Astrocyte (in vitro differentiated cells and primary cell): ENCODE measurements around the gene KRTAP4-1. TPM values are rescaled to one million over a fixed set of nuclear protein-coding genes. Genes with fewer than 3 reads are reported as not detected.
A peak's percentile ranks its signal among the peaks of the same experiment; 100 is the strongest.

Source experiments
- DNase-seq: peaks from one replicate; pipeline ENCODE4 v3.0.0-alpha.2; 2010; ENCODE audit warnings: low read depth
- FAIRE-seq: peaks from 2 replicates; lab custom pipeline; 2011; peaks lifted over from hg19 to GRCh38; lab: Jason Lieb, UNC
- H2AFZ ChIP-seq: 2 replicates; pipeline ENCODE4 v1.6.0; 2012; ENCODE audit warnings: low read depth, low read length, inconsistent platforms
- H3K27ac ChIP-seq: 2 replicates; pipeline ENCODE4 v1.5.1; 2011; ENCODE audit warnings: low read depth, low read length, inconsistent platforms
- H3K27me3 ChIP-seq: 2 replicates; pipeline ENCODE4 v1.6.0; 2011; ENCODE audit warnings: low read length, inconsistent platforms; ENCODE audit not compliant: insufficient read depth
- H3K36me3 ChIP-seq: 2 replicates; pipeline ENCODE4 v1.5.1; 2011; ENCODE audit warnings: low read length, inconsistent platforms; ENCODE audit not compliant: insufficient read depth
- H3K4me1 ChIP-seq: 2 replicates; pipeline ENCODE4 v1.5.1; 2011; ENCODE audit warnings: low read length, inconsistent platforms; ENCODE audit not compliant: insufficient read depth
- H3K4me2 ChIP-seq: 2 replicates; pipeline ENCODE4 v1.6.0; 2012; ENCODE audit warnings: low read length, inconsistent platforms
- H3K4me3 ChIP-seq: 2 replicates; pipeline ENCODE4 v1.5.1; 2011; ENCODE audit warnings: low read depth, mild to moderate bottlenecking, low read length, inconsistent platforms; ENCODE audit not compliant: insufficient read depth
- H3K79me2 ChIP-seq: 2 replicates; pipeline ENCODE4 v1.6.0; 2012; ENCODE audit warnings: mild to moderate bottlenecking, low read length, inconsistent platforms; ENCODE audit not compliant: insufficient read depth
- H3K9ac ChIP-seq: 2 replicates; pipeline ENCODE4 v1.6.0; 2012; ENCODE audit warnings: mild to moderate bottlenecking, low read length, inconsistent platforms
- H3K9me3 ChIP-seq: 2 replicates; pipeline ENCODE4 v1.5.1; 2012; ENCODE audit warnings: low read depth, mild to moderate bottlenecking, low read length, inconsistent platforms; ENCODE audit not compliant: insufficient read depth
- H4K20me1 ChIP-seq: 2 replicates; pipeline ENCODE4 v1.6.0; 2012; ENCODE audit warnings: low read length, inconsistent platforms; ENCODE audit not compliant: insufficient read depth
- H3K27ac Mint-ChIP-seq: one replicate; pipeline ENCODE4 v1.8.0; 2021; ENCODE audit warnings: mild to moderate bottlenecking, mixed read lengths; ENCODE audit not compliant: unreplicated experiment
- H3K27me3 Mint-ChIP-seq: one replicate; pipeline ENCODE4 v1.8.0; 2021; ENCODE audit warnings: low read depth, mixed read lengths; ENCODE audit not compliant: unreplicated experiment
- H3K36me3 Mint-ChIP-seq: one replicate; pipeline ENCODE4 v1.8.0; 2021; ENCODE audit warnings: low read depth, mixed read lengths; ENCODE audit not compliant: unreplicated experiment
- H3K4me1 Mint-ChIP-seq: one replicate; pipeline ENCODE4 v1.8.0; 2021; ENCODE audit warnings: low read depth, mixed read lengths; ENCODE audit not compliant: unreplicated experiment
- H3K4me3 Mint-ChIP-seq: one replicate; pipeline ENCODE4 v1.8.0; 2021; ENCODE audit warnings: mild to moderate bottlenecking, moderate library complexity, mixed read lengths; ENCODE audit not compliant: unreplicated experiment
- H3K9me3 Mint-ChIP-seq: one replicate; pipeline ENCODE4 v1.8.0; 2021; ENCODE audit warnings: mild to moderate bottlenecking, mixed read lengths; ENCODE audit not compliant: unreplicated experiment
- CTCF ChIP-seq: IDR thresholded peaks from 2 replicates; pipeline ENCODE4 v1.5.1; 2011; ENCODE audit warnings: low read depth, mild to moderate bottlenecking, inconsistent platforms, low read length, moderate library complexity; ENCODE audit not compliant: insufficient read depth
- EZH2 ChIP-seq: IDR thresholded peaks from 2 replicates; pipeline ENCODE4 v1.6.1; 2012; ENCODE audit warnings: mild to moderate bottlenecking, low read length, inconsistent platforms; ENCODE audit not compliant: insufficient read depth
- total RNA-seq: library from RNA; stranded (reverse); gene quantifications from 2 replicates; pipeline ENCODE4 v1.2.1, GENCODE V29; 2021

KRTAP4-1 gene
- total RNA-seq, 1 donor from 2014 or later: not detected

GRCh38 chr17:41186872-41187271 is 2.2 kb upstream of the KRTAP4-1 start:
- H3K36me3 ChIP-seq: no peaks in the 10 kb centered on the region
- Mint-ChIP-seq H3K4me1 (no peaks in the 10 kb centered on the region), H3K27me3 (peaks cover 8% of the 10 kb centered on the region), H3K9me3 (peaks cover 4% of the 10 kb centered on the region), H3K27ac (no peak overlapping the region), H3K4me3 (no peak overlapping the region), H3K36me3 (no peaks in the 10 kb centered on the region)
- no peak overlapping the region for H2AFZ ChIP-seq
- H3K9me3 ChIP-seq: no peaks in the 10 kb centered on the region
- DNase-seq (no peak), FAIRE-seq (no peak)
- H3K9ac ChIP-seq: no peak overlapping the region
- H3K4me1 ChIP-seq: no peaks in the 10 kb centered on the region
- H3K79me2 ChIP-seq: no peaks in the 10 kb centered on the region
- no peak overlapping the region for H3K4me2 ChIP-seq
- no peak overlapping the region for H3K27ac ChIP-seq
- no peaks in the 10 kb centered on the region for H4K20me1 ChIP-seq
- H3K4me3 ChIP-seq: no peak overlapping the region
- H3K27me3 ChIP-seq: no peaks in the 10 kb centered on the region
- TF ChIP-seq CTCF (no peak), EZH2 (no peak)

GRCh38 chr17:41185001-41185400 is 290 bp upstream of the KRTAP4-1 start:
- H4K20me1 ChIP-seq: no peaks in the 10 kb centered on the region
- H3K4me3 ChIP-seq: no peak overlapping the region
- DNase-seq (no peak), FAIRE-seq (no peak)
- no peak overlapping the region for H2AFZ ChIP-seq
- H3K36me3 ChIP-seq: no peaks in the 10 kb centered on the region
- no peaks in the 10 kb centered on the region for H3K9me3 ChIP-seq
- no peaks in the 10 kb centered on the region for H3K27me3 ChIP-seq
- H3K4me3 Mint-ChIP-seq: no peak overlapping the region
- H3K9me3 Mint-ChIP-seq: peaks cover 2% of the 10 kb centered on the region
- H3K4me2 ChIP-seq: no peak overlapping the region
- H3K27ac ChIP-seq: no peak overlapping the region
- H3K9ac ChIP-seq: no peak overlapping the region
- H3K27ac Mint-ChIP-seq: no peak overlapping the region
- no peaks in the 10 kb centered on the region for H3K36me3 Mint-ChIP-seq
- H3K4me1 ChIP-seq: no peaks in the 10 kb centered on the region
- H3K27me3 Mint-ChIP-seq: peaks cover 4% of the 10 kb centered on the region
- no peaks in the 10 kb centered on the region for H3K79me2 ChIP-seq
- no peaks in the 10 kb centered on the region for H3K4me1 Mint-ChIP-seq
- TF ChIP-seq EZH2 (no peak), CTCF (no peak)

GRCh38 chr17:41178843-41179616 is 5.7 kb downstream of the KRTAP4-1 start:
- no peak overlapping the region for H3K27ac Mint-ChIP-seq
- no peaks in the 10 kb centered on the region for H3K36me3 Mint-ChIP-seq
- H3K36me3 ChIP-seq: no peaks in the 10 kb centered on the region
- H4K20me1 ChIP-seq: no peaks in the 10 kb centered on the region
- H3K4me3 ChIP-seq: no peak overlapping the region
- no peak for TF ChIP-seq EZH2
- no peak for TF ChIP-seq CTCF
- no peak overlapping the region for H3K27ac ChIP-seq
- H3K9me3 Mint-ChIP-seq: peaks cover 8% of the 10 kb centered on the region
- H3K4me2 ChIP-seq: no peak overlapping the region
- no peaks in the 10 kb centered on the region for H3K79me2 ChIP-seq
- DNase-seq (no peak), FAIRE-seq (no peak)
- no peaks in the 10 kb centered on the region for H3K4me1 ChIP-seq
- no peaks in the 10 kb centered on the region for H3K9me3 ChIP-seq
- no peak overlapping the region for H3K4me3 Mint-ChIP-seq
- H3K4me1 Mint-ChIP-seq: no peaks in the 10 kb centered on the region
- H3K9ac ChIP-seq: no peak overlapping the region
- peak overlapping the region; percentile 46 for H2AFZ ChIP-seq
- no peaks in the 10 kb centered on the region for H3K27me3 ChIP-seq
- H3K27me3 Mint-ChIP-seq: peaks cover 9% of the 10 kb centered on the region
